Esophagus muscularis mucosa (tissue), 4 donors: Measurements from ENCODE around the gene ZNF655. TPM values are rescaled to one million over a fixed set of nuclear protein-coding genes. Genes with fewer than 3 reads are reported as not detected.
"Not testable (repeated sequence)": the region's sequence is repeated elsewhere in the genome, so short reads cannot be mapped to it uniquely, and the experiment has no call there.

Experiments used
- DNase-seq: peaks from one replicate; pipeline ENCODE4 v3.0.0-alpha.2; 2017; ENCODE audit errors: extremely low spot score
- H3K27ac ChIP-seq, 4 donors: fragments of 200-600 bp; sonication (generic); replicated peaks in 1 of 4; 1 replicate in 3 of 4; 2 replicates in 1 of 4; pipeline ENCODE4 v1.5.1; 2016 to 2019; ENCODE audit warnings: mild to moderate bottlenecking in 1 of 4
- H3K27me3 ChIP-seq, 4 donors: fragments of 200-600 bp; sonication (generic); one replicate each; pipeline versions ENCODE4 v1.5.1 to v1.6.0; 2016 to 2019
- H3K36me3 ChIP-seq, 4 donors: fragments of 200-600 bp; sonication (generic); one replicate each; pipeline ENCODE4 v1.5.1; 2016 to 2019
- H3K4me1 ChIP-seq, 4 donors: fragments of 200-600 bp; sonication (generic); one replicate each; pipeline ENCODE4 v1.5.1; 2016 to 2019
- H3K4me3 ChIP-seq, 4 donors: fragments of 200-600 bp; sonication (generic); 1 replicate in 2 of 4; 2 replicates in 2 of 4; pipeline ENCODE4 v1.5.1; 2016 to 2019; ENCODE audit warnings: mild to moderate bottlenecking in 4 of 4, moderate library complexity in 1 of 4
- H3K9me3 ChIP-seq, 4 donors: fragments of 200-600 bp; sonication (generic); 1 replicate in 3 of 4; 2 replicates in 1 of 4; pipeline ENCODE4 v1.5.1; 2016 to 2019
- EP300 ChIP-seq: sonication (generic); formaldehyde crosslinking; IDR thresholded peaks from one replicate; pipeline ENCODE4 v1.6.1; 2017; ENCODE audit warnings: antibody characterized with exemption
- POLR2A ChIP-seq: fragments of 450-650 bp; IDR thresholded peaks from one replicate; pipeline ENCODE4 v1.6.1; 2017; ENCODE audit warnings: antibody characterized with exemption, moderate library complexity, mild to moderate bottlenecking, low read depth
- POLR2AphosphoS5 ChIP-seq, 2 donors: sonication (generic); formaldehyde crosslinking; IDR thresholded peaks; one replicate each; pipeline ENCODE4 v1.6.1; 2017; ENCODE audit warnings: antibody characterized with exemption in 2 of 2
- WGBS: methylation state at CpG from one replicate; pipeline ENCODE4 v1.1.5; 2018; 5-methylcytosine and 5-hydroxymethylcytosine counted together
- intact Hi-C: fragments of 100-400 bp; cut with DNase I; formaldehyde crosslinking; loops from one replicate; pipeline ENCODE4 v1.15.1; 2023
- total RNA-seq, 4 donors: library from RNA; depleted of rRNA; stranded (reverse); fragments of >200 nt; gene quantifications; one replicate each; pipeline versions ENCODE4 v1.1.0 to v1.2.1, GENCODE V29; 2016
- TF ChIP-seq, protein P1 (sequence below), 3 experiments: fragments of 200-600 bp in 2 of 3; fragments of 450-650 bp in 1 of 3; sonication (generic) in 2 of 3; IDR thresholded peaks; one replicate each; pipeline ENCODE4 v1.5.1; 2017 to 2019; ENCODE audit warnings: antibody characterized with exemption in 3 of 3, mild to moderate bottlenecking in 2 of 3, moderate library complexity in 1 of 3

ZNF655 gene
- total RNA-seq, 4 donors from 2014 or later, result 92.3 to 140 (median 112) TPM

DNA sequence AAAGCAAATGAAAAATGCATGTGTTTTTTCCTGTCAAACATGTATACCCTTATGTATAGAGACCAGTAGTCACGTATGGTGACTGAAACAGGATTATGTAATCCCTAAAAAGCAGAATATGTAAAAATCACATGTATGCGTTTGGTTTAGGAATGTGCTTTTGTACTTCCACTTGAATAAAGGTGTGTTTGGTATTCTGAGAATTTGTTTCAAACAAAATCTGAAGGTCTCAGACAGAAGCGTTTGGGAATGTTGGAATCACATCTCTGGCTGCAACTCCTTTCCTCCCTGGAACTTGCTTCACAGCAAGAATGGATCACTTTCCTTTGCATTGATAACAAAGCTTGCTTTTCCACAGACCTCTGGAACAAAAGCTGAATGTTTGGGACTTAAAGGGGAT, 17.8 kb downstream of the ZNF655 start:
- Histone ChIP-seq H3K27ac (no peak overlapping the region), H3K4me3 (no peak overlapping the region), H3K36me3 (peaks cover 5 to 39% (median 25%) of the 10 kb centered on the region in 4 donors), H3K4me1 (peaks cover 8 to 18% (median 17%) of the 10 kb centered on the region in 4 donors), H3K9me3 (no peaks in the 10 kb centered on the region), H3K27me3 (no peaks in the 10 kb centered on the region)
- TF ChIP-seq EP300 (no peak), POLR2AphosphoS5 (IDR thresholded peaks at IDR 0.05) (no peak), POLR2A (no peak)
- TF ChIP-seq, protein P1, sequence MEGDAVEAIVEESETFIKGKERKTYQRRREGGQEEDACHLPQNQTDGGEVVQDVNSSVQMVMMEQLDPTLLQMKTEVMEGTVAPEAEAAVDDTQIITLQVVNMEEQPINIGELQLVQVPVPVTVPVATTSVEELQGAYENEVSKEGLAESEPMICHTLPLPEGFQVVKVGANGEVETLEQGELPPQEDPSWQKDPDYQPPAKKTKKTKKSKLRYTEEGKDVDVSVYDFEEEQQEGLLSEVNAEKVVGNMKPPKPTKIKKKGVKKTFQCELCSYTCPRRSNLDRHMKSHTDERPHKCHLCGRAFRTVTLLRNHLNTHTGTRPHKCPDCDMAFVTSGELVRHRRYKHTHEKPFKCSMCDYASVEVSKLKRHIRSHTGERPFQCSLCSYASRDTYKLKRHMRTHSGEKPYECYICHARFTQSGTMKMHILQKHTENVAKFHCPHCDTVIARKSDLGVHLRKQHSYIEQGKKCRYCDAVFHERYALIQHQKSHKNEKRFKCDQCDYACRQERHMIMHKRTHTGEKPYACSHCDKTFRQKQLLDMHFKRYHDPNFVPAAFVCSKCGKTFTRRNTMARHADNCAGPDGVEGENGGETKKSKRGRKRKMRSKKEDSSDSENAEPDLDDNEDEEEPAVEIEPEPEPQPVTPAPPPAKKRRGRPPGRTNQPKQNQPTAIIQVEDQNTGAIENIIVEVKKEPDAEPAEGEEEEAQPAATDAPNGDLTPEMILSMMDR (IDR thresholded peaks at IDR 0.05), result no peak
- intact Hi-C loops, result no loop called here
- no peak for DNase-seq
- WGBS, result 81% methylated on average over 3 of the region's 3 CpGs

DNA sequence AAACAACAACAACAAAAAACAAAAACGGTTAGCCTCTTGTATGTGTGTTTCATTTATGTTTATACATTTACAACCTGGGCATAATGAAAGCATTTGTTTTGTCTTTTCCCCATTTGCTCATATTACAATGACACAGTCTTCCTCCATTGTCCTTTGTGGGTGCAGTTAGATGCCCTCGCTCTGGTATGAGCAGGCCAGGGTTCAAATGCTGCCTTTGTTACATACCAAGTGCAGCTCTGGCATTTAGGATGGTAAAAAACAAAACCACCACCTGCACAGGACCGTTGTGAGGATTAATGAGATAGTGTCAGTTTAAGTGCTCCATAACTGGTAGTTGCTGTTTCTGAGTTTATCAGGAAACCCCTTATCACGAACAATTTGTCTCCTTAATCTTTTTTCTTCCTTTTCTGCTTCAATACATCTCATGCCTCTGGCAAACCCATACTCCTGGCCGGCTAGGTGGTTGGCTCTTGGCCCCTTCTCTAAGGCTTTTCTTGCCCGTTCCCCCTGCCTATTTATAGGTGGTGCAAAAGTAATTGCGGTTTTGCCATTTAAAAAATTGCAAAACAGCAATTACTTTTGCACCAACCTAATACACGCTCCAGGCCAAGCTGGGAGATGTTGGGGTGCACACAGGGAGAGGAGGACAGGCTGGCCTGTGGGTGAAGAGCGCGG, 21.0 kb downstream of the ZNF655 start:
- Histone ChIP-seq H3K4me3 (peak overlapping the region; percentile 71 to 82 (median 74)), H3K9me3 (no peaks in the 10 kb centered on the region), H3K4me1 (peaks cover 8 to 18% (median 17%) of the 10 kb centered on the region in 4 donors), H3K27ac (peak overlapping the region; percentile 44 to 70 (median 66)), H3K36me3 (peaks cover 0 to 7% (median 0%) of the 10 kb centered on the region in 4 donors), H3K27me3 (no peaks in the 10 kb centered on the region)
- 48% methylated on average over 10 of the region's 10 CpGs for WGBS
- intact Hi-C loops, result no loop called here
- TF ChIP-seq, protein P1 (IDR thresholded peaks at IDR 0.05), result no peak
- TF ChIP-seq POLR2AphosphoS5 (IDR thresholded peaks at IDR 0.05) (no peak), POLR2A (no peak), EP300 (no peak)
- DNase-seq, result no peak

DNA sequence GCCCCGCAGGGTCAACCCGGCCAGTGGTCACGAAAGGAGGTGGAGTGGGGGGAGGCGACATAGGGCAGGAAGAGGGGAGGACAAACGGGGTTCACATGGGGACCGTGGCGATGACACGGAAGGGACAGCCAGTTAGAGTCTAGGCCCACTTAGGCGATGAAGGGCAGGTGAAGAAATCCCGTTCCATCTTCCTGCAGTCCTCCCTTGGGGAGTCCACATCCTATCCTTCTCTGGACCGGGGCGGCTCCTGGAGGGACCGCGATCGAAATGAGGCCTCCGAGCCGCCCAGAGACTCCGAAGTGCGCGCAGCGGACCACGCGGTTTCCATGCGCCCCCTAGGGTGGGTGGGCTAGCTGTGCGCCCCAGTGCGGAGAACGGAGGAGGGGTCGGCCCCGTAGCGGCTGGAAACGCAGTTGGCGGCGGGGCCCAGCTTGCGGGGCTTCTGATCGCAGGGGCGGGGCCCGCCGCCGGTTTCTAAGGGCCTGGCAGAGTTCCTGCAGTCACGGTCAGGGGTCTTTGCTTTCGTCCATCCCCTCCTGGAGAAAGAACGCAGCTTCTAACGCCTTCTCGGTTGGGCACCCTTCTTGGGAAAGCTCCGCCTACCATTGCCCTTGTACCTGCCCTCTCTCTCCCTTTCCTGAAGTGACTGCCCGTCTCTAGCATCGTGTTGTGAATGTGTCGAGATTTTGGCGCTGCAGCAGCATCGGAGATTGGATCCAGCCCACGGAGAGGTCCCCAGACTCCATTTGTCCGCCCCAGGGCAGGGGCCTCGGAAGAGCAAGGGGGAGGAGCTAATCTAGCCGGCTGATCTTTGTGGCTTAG, 21.7 kb downstream of the ZNF655 start:
- H3K4me1 ChIP-seq, result peaks cover 8 to 18% (median 17%) of the 10 kb centered on the region in 4 donors
- no peak for TF ChIP-seq EP300
- TF ChIP-seq, protein P1 (IDR thresholded peaks at IDR 0.05), result peak in 1 of 3 experiments; percentile 35
- H3K27ac ChIP-seq, result peak overlapping the region; percentile 44 to 70 (median 66)
- H3K27me3 ChIP-seq, result no peaks in the 10 kb centered on the region
- 2% methylated on average over 40 of the region's 54 CpGs for WGBS
- DNase-seq, result no peak
- H3K9me3 ChIP-seq, result no peaks in the 10 kb centered on the region
- intact Hi-C loops, result no loop called here
- H3K4me3 ChIP-seq, result peak overlapping the region; percentile 71 to 82 (median 74)
- H3K36me3 ChIP-seq, result peaks cover 0 to 4% (median 0%) of the 10 kb centered on the region in 4 donors

DNA sequence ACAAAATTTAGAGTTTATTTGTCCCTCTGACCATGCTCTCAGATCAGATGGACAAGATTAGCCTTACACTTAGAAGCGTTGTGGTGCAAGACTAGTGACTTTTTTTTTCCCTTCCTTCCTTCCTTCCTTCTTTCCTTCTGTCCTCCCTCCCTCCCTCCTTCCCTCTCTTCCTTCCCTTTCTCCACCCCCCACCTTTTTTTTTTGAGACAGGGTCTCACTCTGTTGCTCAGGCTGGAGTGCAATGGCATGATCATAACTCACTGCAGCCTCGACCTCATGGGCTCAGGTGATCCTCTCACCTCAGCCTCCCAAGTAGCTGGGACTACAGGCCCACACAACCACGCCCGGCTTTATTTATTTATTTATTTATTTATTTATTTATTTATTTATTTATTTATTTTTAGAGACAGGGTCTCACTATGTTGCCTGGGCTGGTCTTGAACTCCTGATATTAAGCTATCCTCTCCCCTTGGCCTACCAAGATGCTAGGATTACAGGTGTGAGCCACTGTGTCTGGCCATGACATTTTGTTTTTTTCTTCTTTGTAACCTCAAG, 22.4 kb downstream of the ZNF655 start:
- DNase-seq, H3K27me3 ChIP-seq, H3K9me3 ChIP-seq, H3K36me3 ChIP-seq, intact Hi-C loops: not testable (repeated sequence)
- peak overlapping the region; percentile 44 to 70 (median 66) for H3K27ac ChIP-seq
- WGBS, result 57% methylated on average over 4 of the region's 4 CpGs
- peak overlapping the region; percentile 71 to 82 (median 74) for H3K4me3 ChIP-seq
- H3K4me1 ChIP-seq, result peaks cover 8 to 18% (median 17%) of the 10 kb centered on the region in 4 donors

DNA sequence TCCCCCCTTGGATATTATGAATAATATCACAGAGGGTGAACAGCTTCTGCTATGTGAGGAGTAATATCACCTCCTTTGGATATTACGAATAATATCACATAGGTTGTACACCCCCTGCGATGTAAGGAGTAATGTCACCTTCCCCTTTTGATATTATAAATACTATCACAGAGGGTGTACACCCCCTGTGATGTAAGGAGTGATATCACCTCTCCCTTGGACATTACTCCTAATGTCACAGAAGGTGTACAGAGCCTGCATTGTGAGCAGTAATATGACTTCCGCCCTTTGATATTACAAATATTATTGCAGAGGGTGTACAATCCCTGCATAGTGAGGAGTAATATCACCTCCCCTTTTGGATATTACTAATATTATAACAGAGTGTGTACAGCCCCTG, 30.4 kb downstream of the ZNF655 start:
- WGBS, result 81% methylated on average over 3 of the region's 3 CpGs
- Histone ChIP-seq H3K4me3 (no peak overlapping the region), H3K4me1 (no peaks in the 10 kb centered on the region), H3K9me3 (no peaks in the 10 kb centered on the region), H3K27me3 (peaks cover 0 to 22% (median 0%) of the 10 kb centered on the region in 4 donors), H3K36me3 (no peaks in the 10 kb centered on the region), H3K27ac (no peak overlapping the region)
- intact Hi-C loops, result no loop called here
- DNase-seq, result no peak
- TF ChIP-seq, protein P1 (IDR thresholded peaks at IDR 0.05), result no peak
- no peak for TF ChIP-seq POLR2A
- TF ChIP-seq POLR2AphosphoS5 (IDR thresholded peaks at IDR 0.05), result no peak
- no peak for TF ChIP-seq EP300
